GM12873 (cell line): ENCODE data around the gene IL6ST.

Experiments used
- TF ChIP-seq, protein P1 (sequence below): IDR thresholded peaks from 2 replicates; pipeline ENCODE4 v1.5.1; 2012; ENCODE audit warnings: low read depth, mild to moderate bottlenecking, moderate library complexity, low read length, control low read depth; ENCODE audit not compliant: insufficient read depth; ENCODE audit errors: missing control alignments

Gene IL6ST

DNA sequence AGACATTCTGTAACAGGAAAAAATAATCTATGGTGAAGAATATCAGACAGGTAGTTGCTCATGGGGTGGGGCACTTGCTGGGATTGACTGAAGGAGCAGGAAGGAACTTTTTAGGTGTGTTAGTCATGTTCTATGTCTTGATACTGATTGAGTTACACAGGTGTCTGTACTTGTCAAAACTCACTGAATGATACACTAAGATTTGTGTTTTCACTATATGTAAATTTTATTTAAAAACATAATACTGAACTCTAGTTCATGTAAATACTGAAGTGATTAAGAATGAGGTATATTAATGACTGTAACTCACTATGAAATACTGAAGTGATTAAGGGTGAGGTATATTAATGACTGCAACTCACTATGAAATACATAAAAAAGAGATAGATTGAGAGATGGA lies 28.5 kb downstream of the IL6ST start:
- TF ChIP-seq, protein P1, sequence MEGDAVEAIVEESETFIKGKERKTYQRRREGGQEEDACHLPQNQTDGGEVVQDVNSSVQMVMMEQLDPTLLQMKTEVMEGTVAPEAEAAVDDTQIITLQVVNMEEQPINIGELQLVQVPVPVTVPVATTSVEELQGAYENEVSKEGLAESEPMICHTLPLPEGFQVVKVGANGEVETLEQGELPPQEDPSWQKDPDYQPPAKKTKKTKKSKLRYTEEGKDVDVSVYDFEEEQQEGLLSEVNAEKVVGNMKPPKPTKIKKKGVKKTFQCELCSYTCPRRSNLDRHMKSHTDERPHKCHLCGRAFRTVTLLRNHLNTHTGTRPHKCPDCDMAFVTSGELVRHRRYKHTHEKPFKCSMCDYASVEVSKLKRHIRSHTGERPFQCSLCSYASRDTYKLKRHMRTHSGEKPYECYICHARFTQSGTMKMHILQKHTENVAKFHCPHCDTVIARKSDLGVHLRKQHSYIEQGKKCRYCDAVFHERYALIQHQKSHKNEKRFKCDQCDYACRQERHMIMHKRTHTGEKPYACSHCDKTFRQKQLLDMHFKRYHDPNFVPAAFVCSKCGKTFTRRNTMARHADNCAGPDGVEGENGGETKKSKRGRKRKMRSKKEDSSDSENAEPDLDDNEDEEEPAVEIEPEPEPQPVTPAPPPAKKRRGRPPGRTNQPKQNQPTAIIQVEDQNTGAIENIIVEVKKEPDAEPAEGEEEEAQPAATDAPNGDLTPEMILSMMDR, result no peak

- TF ChIP-seq, protein P1, result no peak
Measured at GRCh38 chr5:55965525-55965924, 29.2 kb downstream of the IL6ST start.

DNA sequence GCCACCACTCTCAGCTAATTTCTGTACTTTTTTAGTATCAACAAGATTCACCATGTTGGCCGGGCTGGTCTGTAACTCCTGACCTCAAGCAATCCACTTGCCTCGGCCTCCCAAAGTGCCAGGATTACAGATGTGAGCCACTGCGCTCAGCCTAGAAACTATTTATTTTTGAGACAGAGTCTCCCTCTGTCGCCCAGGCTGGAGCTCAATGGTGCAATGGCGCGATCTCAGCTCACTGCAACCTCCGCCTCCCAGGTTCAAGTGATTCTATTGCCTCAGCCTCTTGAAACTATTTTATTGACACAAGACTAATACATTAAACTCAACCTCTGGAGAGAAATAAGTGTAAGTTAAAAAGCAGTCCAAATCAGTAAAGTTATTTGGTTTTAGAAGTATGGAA lies 34.0 kb downstream of the IL6ST start:
- TF ChIP-seq, protein P1, result no peak

GRCh38 chr5:55959208-55959607 lies 35.6 kb downstream of the IL6ST start:
- TF ChIP-seq, protein P1, result no peak

DNA sequence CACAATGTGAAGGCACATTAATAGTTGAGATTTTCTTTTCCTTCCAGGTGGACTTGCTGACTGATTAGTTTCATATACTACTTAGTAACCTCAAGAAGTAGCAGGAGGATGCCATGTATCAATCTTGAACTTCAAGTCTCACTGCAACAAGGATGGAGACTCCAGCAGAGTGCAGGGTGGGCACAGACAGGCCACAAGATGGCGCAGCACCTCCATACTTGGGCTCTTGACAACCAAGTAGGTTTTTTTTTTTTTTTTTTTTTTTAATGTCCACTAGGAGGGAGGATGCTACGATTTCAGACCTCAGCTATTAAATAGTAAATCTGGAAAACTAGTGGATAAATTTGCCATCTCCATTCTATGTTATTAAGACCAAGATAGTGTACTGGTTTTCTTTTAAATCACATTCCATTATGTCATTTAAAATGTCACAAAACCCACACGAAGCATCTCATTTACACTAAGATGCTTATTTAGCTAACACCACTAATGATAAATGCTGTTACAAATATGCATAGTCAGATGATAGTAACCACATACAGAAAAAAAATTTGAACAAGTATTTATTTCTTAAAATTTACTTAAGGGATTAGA lies 58.6 kb downstream of the IL6ST start:
- TF ChIP-seq, protein P1, result peak; percentile 83

DNA sequence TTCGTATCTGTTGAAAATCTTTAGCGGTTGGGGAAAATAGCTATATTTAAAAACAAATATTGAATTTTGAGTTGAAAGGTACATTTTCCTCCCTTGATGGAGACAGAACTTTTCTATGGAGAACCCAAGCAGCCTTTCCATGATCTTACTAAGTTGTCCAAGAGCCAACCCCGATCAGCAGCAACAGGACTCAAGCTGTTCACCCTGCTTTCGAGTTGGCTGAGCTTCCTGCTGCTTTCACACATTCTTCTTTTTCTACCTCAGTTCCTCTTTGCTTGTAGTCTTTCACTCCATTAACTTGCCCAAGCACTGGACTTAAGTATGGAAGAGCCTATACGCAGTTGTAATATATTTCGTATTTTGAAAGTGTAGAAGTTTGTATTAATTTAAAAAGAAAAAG lies 59.4 kb downstream of the IL6ST start:
- TF ChIP-seq, protein P1, result no peak

DNA sequence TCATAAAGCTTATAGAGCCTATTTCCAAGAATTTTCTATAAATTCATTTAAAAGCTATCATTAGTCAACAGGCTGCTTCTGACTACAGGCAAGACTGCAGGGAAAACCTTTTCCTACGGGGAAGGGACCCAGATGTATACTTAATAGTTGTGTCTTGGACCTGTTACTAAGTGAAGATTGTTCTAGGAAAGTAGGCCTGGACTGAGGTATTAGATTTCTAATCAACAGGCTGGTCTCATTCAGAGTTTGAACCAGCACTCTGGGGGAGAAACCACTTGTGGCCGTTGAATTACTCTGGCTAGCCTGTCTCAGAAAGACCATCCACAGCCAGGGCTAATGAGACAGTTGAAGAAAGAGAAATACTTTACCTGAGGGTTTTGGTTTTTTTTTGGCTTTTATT lies 60.0 kb downstream of the IL6ST start:
- TF ChIP-seq, protein P1, result no peak
